ENCODE measurements around the gene CAMKMT.
A peak's percentile ranks its signal among the peaks of the same experiment; 100 is the strongest.

CAMKMT gene

GRCh38 chr2:44542520-44542919 is 180.8 kb downstream of the CAMKMT start:
- H3K9ac ChIP-seq (ENCODE audit: low read depth, low read length) = peak overlapping the region; percentile 72; the same call in 1 of the 2 replicates
- H3K27ac ChIP-seq (ENCODE audit: low read length) = peak overlapping the region; percentile 56

GRCh38 chr2:44543773-44544725 is 182.3 kb downstream of the CAMKMT start:
- peak overlapping the region; percentile 55 for H3K4me3 ChIP-seq (ENCODE audit: low read length)
- peaks cover 63% of the 10 kb centered on the region for H3K4me1 ChIP-seq (ENCODE audit: insufficient read depth, low read length)
- no peaks in the 10 kb centered on the region for H3K9me3 ChIP-seq (ENCODE audit: insufficient read depth, low read depth, low read length)
- no peaks in the 10 kb centered on the region for H3K36me3 ChIP-seq (ENCODE audit: insufficient read depth, low read depth, low read length)
- no peaks in the 10 kb centered on the region for H3K27me3 ChIP-seq (ENCODE audit: insufficient read depth, low read length)
- peak overlapping the region; percentile 81 for H3K9ac ChIP-seq (ENCODE audit: low read depth, low read length)
- peak overlapping the region; percentile 92 for H3K27ac ChIP-seq (ENCODE audit: low read length)

More at GRCh38 chr2:44542520-44542919, 180.8 kb downstream of the CAMKMT start:
- H3K4me1 ChIP-seq (ENCODE audit: insufficient read depth, low read length) = peaks cover 48% of the 10 kb centered on the region
- no peaks in the 10 kb centered on the region for H3K9me3 ChIP-seq (ENCODE audit: insufficient read depth, low read depth, low read length)
- no peaks in the 10 kb centered on the region for H3K36me3 ChIP-seq (ENCODE audit: insufficient read depth, low read depth, low read length)
- H3K27me3 ChIP-seq (ENCODE audit: insufficient read depth, low read length) = no peaks in the 10 kb centered on the region
- H3K4me3 ChIP-seq (ENCODE audit: low read length) = no peak overlapping the region

GRCh38 chr2:44545005-44545404 is 183.3 kb downstream of the CAMKMT start:
- Histone ChIP-seq H3K9ac (ENCODE audit: low read depth, low read length) (peak overlapping the region; percentile 81), H3K4me3 (ENCODE audit: low read length) (peak overlapping the region; percentile 36; the same call in 1 of the 2 replicates), H3K36me3 (ENCODE audit: insufficient read depth, low read depth, low read length) (no peaks in the 10 kb centered on the region), H3K4me1 (ENCODE audit: insufficient read depth, low read length) (peaks cover 67% of the 10 kb centered on the region), H3K27ac (ENCODE audit: low read length) (peak overlapping the region; percentile 78), H3K27me3 (ENCODE audit: insufficient read depth, low read length) (no peaks in the 10 kb centered on the region), H3K9me3 (ENCODE audit: insufficient read depth, low read depth, low read length) (no peaks in the 10 kb centered on the region)

- Histone ChIP-seq H3K4me3 (ENCODE audit: low read length) (no peak overlapping the region), H3K36me3 (ENCODE audit: insufficient read depth, low read depth, low read length) (no peaks in the 10 kb centered on the region), H3K27ac (ENCODE audit: low read length) (no peak overlapping the region), H3K9ac (ENCODE audit: low read depth, low read length) (peak overlapping the region; percentile 2; the same call in 1 of the 2 replicates), H3K27me3 (ENCODE audit: insufficient read depth, low read length) (no peaks in the 10 kb centered on the region), H3K9me3 (ENCODE audit: insufficient read depth, low read depth, low read length) (no peaks in the 10 kb centered on the region), H3K4me1 (ENCODE audit: insufficient read depth, low read length) (peaks cover 74% of the 10 kb centered on the region)
These were observed 184.8 kb downstream of the CAMKMT start for GRCh38 chr2:44546459-44547127.

- Histone ChIP-seq H3K36me3 (ENCODE audit: insufficient read depth, low read depth, low read length) (no peaks in the 10 kb centered on the region), H3K27me3 (ENCODE audit: insufficient read depth, low read length) (no peaks in the 10 kb centered on the region), H3K4me3 (ENCODE audit: low read length) (no peak overlapping the region), H3K4me1 (ENCODE audit: insufficient read depth, low read length) (peaks cover 67% of the 10 kb centered on the region), H3K27ac (ENCODE audit: low read length) (peak overlapping the region; percentile 59), H3K9ac (ENCODE audit: low read depth, low read length) (no peak overlapping the region; the same call in 1 of the 2 replicates), H3K9me3 (ENCODE audit: insufficient read depth, low read depth, low read length) (no peaks in the 10 kb centered on the region)
These were observed 186.0 kb downstream of the CAMKMT start for GRCh38 chr2:44547718-44548117.

GRCh38 chr2:44548221-44549098 is 186.7 kb downstream of the CAMKMT start:
- Histone ChIP-seq H3K9ac (ENCODE audit: low read depth, low read length) (no peak overlapping the region; the same call in 1 of the 2 replicates), H3K36me3 (ENCODE audit: insufficient read depth, low read depth, low read length) (no peaks in the 10 kb centered on the region), H3K27me3 (ENCODE audit: insufficient read depth, low read length) (no peaks in the 10 kb centered on the region), H3K4me3 (ENCODE audit: low read length) (no peak overlapping the region), H3K9me3 (ENCODE audit: insufficient read depth, low read depth, low read length) (no peaks in the 10 kb centered on the region), H3K27ac (ENCODE audit: low read length) (peak overlapping the region; percentile 59), H3K4me1 (ENCODE audit: insufficient read depth, low read length) (peaks cover 60% of the 10 kb centered on the region)

- Histone ChIP-seq H3K27me3 (ENCODE audit: insufficient read depth, low read length) (no peaks in the 10 kb centered on the region), H3K4me3 (ENCODE audit: low read length) (no peak overlapping the region), H3K9me3 (ENCODE audit: insufficient read depth, low read depth, low read length) (no peaks in the 10 kb centered on the region), H3K4me1 (ENCODE audit: insufficient read depth, low read length) (peaks cover 53% of the 10 kb centered on the region), H3K27ac (ENCODE audit: low read length) (no peak overlapping the region), H3K9ac (ENCODE audit: low read depth, low read length) (no peak overlapping the region; the same call in 1 of the 2 replicates), H3K36me3 (ENCODE audit: insufficient read depth, low read depth, low read length) (no peaks in the 10 kb centered on the region)
These were observed 187.3 kb downstream of the CAMKMT start for GRCh38 chr2:44549099-44549471.

- no peaks in the 10 kb centered on the region for H3K27me3 ChIP-seq (ENCODE audit: insufficient read depth, low read length)
- H3K9me3 ChIP-seq (ENCODE audit: insufficient read depth, low read depth, low read length) = no peaks in the 10 kb centered on the region
- H3K27ac ChIP-seq (ENCODE audit: low read length) = no peak overlapping the region
- no peak overlapping the region for H3K4me3 ChIP-seq (ENCODE audit: low read length)
- H3K36me3 ChIP-seq (ENCODE audit: insufficient read depth, low read depth, low read length) = no peaks in the 10 kb centered on the region
- H3K9ac ChIP-seq (ENCODE audit: low read depth, low read length) = no peak overlapping the region
- peaks cover 46% of the 10 kb centered on the region for H3K4me1 ChIP-seq (ENCODE audit: insufficient read depth, low read length)
These were observed 188.1 kb downstream of the CAMKMT start for GRCh38 chr2:44549856-44550255.

- H3K36me3 ChIP-seq (ENCODE audit: insufficient read depth, low read depth, low read length) = no peaks in the 10 kb centered on the region
- no peaks in the 10 kb centered on the region for H3K27me3 ChIP-seq (ENCODE audit: insufficient read depth, low read length)
- H3K4me1 ChIP-seq (ENCODE audit: insufficient read depth, low read length) = peaks cover 39% of the 10 kb centered on the region
- H3K27ac ChIP-seq (ENCODE audit: low read length) = no peak overlapping the region
- no peaks in the 10 kb centered on the region for H3K9me3 ChIP-seq (ENCODE audit: insufficient read depth, low read depth, low read length)
- no peak overlapping the region for H3K9ac ChIP-seq (ENCODE audit: low read depth, low read length)
- H3K4me3 ChIP-seq (ENCODE audit: low read length) = no peak overlapping the region
These were observed 188.8 kb downstream of the CAMKMT start for GRCh38 chr2:44550561-44550960.

GRCh38 chr2:44551497-44551896 is 189.8 kb downstream of the CAMKMT start:
- Histone ChIP-seq H3K4me1 (ENCODE audit: insufficient read depth, low read length) (peaks cover 30% of the 10 kb centered on the region), H3K27ac (ENCODE audit: low read length) (no peak overlapping the region), H3K36me3 (ENCODE audit: insufficient read depth, low read depth, low read length) (no peaks in the 10 kb centered on the region), H3K9ac (ENCODE audit: low read depth, low read length) (no peak overlapping the region), H3K4me3 (ENCODE audit: low read length) (no peak overlapping the region), H3K9me3 (ENCODE audit: insufficient read depth, low read depth, low read length) (no peaks in the 10 kb centered on the region), H3K27me3 (ENCODE audit: insufficient read depth, low read length) (no peaks in the 10 kb centered on the region)

GRCh38 chr2:44553456-44553855 is 191.7 kb downstream of the CAMKMT start:
- Histone ChIP-seq H3K36me3 (ENCODE audit: insufficient read depth, low read depth, low read length) (no peaks in the 10 kb centered on the region), H3K4me1 (ENCODE audit: insufficient read depth, low read length) (peaks cover 17% of the 10 kb centered on the region), H3K4me3 (ENCODE audit: low read length) (no peak overlapping the region), H3K27ac (ENCODE audit: low read length) (no peak overlapping the region), H3K9ac (ENCODE audit: low read depth, low read length) (no peak overlapping the region), H3K27me3 (ENCODE audit: insufficient read depth, low read length) (no peaks in the 10 kb centered on the region), H3K9me3 (ENCODE audit: insufficient read depth, low read depth, low read length) (no peaks in the 10 kb centered on the region)

Data from iPS-20b (cell line).